IPS DF 4.7 (cell line): ENCODE measurements around the gene ARSB.

Experiments
- DNase-seq: peaks from one replicate; pipeline ENCODE4 v3.0.0-alpha.2; 2013; ENCODE audit warnings: low spot score; ENCODE audit errors: extremely low read depth

Gene ARSB

GRCh38 chr5:78808818-78809217 lies 176.3 kb downstream of the ARSB start:
- no peak for DNase-seq

GRCh38 chr5:78808380-78808779 lies 176.7 kb downstream of the ARSB start:
- no peak for DNase-seq

GRCh38 chr5:78806544-78806943 lies 178.6 kb downstream of the ARSB start:
- no peak for DNase-seq

GRCh38 chr5:78805474-78806124 lies 179.5 kb downstream of the ARSB start:
- no peak for DNase-seq

GRCh38 chr5:78804995-78805394 lies 180.1 kb downstream of the ARSB start:
- DNase-seq = no peak

- no peak for DNase-seq
Observed at GRCh38 chr5:78803941-78804340, 181.2 kb downstream of the ARSB start.

- no peak for DNase-seq
Observed at GRCh38 chr5:78803353-78803752, 181.8 kb downstream of the ARSB start.

- DNase-seq = no peak
Observed at GRCh38 chr5:78801413-78801812, 183.7 kb downstream of the ARSB start.

- DNase-seq = no peak
Observed at GRCh38 chr5:78799266-78800017, 185.7 kb downstream of the ARSB start.

GRCh38 chr5:78798673-78799029 lies 186.5 kb downstream of the ARSB start:
- DNase-seq = no peak

- DNase-seq = no peak
Observed at GRCh38 chr5:78797936-78798672, 187.0 kb downstream of the ARSB start.

GRCh38 chr5:78795757-78796156 lies 189.4 kb downstream of the ARSB start:
- no peak for DNase-seq

GRCh38 chr5:78794693-78795215 lies 190.4 kb downstream of the ARSB start:
- DNase-seq = no peak

- DNase-seq = no peak
Observed at GRCh38 chr5:78793907-78794662, 191.0 kb downstream of the ARSB start.

- no peak for DNase-seq
Observed at GRCh38 chr5:78792345-78793055, 192.6 kb downstream of the ARSB start.

GRCh38 chr5:78791501-78792100 lies 193.5 kb downstream of the ARSB start:
- no peak for DNase-seq

GRCh38 chr5:78787783-78788182 lies 197.3 kb downstream of the ARSB start:
- DNase-seq = no peak

- DNase-seq = no peak
Observed at GRCh38 chr5:78785454-78785853, 199.7 kb downstream of the ARSB start.

GRCh38 chr5:78783434-78784130 lies 201.5 kb downstream of the ARSB start:
- DNase-seq = no peak

- DNase-seq = no peak
Observed at GRCh38 chr5:78782728-78783127, 202.4 kb downstream of the ARSB start.
